ENCODE measurements around the gene CDT1.

DNA sequence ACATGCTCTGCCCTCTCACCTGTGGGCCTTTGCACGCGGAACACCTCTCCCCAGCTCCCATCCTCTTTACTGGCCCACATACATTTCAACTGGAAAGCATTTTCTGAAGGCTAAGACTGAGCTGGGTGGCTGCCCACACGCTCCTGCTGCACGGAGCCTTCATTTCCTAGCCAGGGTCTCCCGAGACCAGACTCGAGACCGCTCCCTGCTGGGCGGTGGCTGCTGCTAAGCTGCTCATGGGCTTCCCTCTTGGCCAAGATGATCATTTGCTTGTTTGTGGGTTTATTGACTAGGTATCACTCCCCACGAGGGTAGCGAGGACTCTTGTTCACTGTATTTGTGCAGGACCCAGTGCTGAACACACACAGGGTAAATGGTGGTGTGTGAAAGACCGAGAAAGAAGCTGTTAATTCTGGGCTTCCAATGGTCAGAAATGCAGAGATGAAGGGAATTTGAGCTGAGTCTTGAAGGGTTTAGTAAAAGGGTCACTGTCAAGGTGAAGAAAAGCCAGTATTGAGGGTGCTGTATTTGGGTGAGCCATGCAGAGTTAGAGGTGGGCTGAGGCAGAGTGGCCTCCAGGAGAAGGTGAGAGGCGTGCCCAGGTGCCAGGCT is 54.2 kb downstream of the CDT1 start:
- TF ChIP-seq EZH2phosphoT487 (IDR thresholded peaks at IDR 0.05; ENCODE audit: insufficient read depth, low read depth) (no peak), EZH2 (IDR thresholded peaks at IDR 0.05; ENCODE audit: insufficient read depth, poor library complexity, severe bottlenecking) (no peak)
